NCI-H128 (cell line): ENCODE results near the gene MAD1L1.

ENCODE experiments used
- DNase-seq: peaks from one replicate; lab custom pipeline; 2025; ENCODE audit not compliant: unreplicated experiment; lab: John Stamatoyannopoulos, UW

Gene MAD1L1

DNA sequence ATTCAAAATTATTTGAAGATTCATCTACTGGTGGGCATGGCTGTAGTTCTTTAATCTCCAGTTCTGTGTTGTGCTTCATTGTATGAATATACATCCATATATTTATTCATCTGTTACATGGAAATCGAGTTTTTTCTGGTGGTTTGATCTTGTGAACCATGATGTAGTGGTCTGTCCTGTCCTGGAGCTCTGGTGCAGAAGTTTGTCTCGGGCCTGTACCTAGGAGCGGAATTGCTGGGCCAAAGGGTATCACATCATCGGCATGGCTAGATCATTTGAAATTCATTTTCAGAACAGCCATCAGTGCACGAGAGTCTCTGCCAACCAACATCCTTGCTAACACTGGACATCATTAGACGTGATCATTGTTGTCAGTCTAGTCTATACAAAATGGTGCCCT, 455.6 kb downstream of the MAD1L1 start:
- DNase-seq, result no peak

DNA sequence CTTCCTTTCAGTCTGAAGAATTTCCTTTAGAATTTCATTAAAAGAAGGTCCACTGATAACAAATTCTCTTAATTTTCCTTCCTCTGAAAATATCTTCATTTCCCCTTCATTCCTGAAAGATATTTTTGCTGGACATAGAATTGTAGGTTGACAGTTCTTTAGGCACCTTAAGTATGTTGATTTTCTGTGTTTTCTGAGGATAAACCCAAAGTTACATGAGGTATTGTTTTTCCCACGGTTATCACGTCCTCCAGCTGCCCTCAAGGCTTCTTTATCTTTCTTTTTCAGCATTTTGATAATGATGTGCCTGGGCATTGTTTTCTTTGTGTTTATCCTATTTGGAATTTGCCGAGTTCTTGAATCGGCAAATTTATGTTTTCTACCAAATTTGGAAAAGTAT, 457.4 kb downstream of the MAD1L1 start:
- no peak for DNase-seq

DNA sequence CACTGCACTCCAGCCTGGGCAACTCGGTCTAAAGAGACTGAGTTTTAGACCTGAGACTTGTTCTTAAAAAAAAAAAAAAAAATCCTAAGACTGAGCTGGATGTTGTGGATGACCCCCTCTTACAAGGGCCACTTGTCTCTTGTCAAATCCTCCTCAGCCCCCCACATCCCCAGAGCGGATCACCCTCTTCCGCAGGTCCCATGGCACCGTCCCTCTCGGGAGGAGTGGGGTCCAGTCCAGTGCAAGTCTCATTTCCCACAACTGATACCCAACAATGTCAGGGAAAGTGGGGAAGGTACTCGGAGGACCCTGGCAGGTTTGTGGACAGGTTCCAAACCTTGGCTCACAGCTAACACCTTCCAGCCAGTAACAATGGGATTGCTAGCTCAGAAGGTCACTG, 462.4 kb downstream of the MAD1L1 start:
- no peak for DNase-seq

DNA sequence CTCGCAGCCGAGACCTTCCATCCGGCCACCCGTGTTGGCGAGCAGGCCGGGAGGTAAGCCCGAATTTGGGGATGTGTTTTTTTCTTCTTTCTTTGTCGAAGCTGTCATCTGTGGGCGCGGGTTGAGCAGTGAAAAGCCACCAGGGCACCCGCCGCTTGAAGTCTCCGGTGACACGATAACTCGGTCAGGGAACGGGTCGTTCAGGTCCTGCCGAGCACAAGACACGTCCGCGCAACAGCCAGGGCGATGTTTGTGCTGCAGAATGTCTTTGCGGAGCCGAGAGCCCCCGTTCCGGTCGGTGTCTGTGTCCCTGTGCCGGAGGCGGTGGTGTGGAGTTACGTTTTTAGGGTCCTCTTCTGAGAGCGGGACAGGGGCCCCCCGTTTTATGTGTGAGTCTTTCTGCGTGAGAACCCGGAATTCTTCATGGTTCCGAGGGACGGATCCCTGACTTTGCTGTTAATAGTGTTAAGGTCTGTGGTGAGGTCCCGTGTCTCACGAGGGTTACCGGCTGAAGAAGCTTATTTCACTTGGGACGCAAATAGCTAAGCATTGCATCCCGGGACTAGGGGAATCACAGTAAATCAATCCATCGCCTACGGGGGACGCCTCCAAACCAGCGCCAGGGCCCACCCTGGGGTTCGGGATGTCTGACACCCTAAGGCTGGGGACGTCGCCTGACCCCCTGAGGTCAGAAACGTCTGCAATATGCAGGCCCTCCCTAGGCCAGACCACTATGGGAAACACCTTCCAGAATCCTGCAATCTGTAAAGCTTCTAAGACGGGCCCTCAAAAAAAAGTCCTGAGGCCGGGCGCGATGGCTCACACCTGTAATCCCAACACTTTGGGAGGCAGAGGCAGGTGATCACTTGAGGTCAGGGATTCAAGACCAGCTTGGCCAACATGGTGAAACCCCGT, 463.2 kb downstream of the MAD1L1 start:
- DNase-seq, result no peak

DNA sequence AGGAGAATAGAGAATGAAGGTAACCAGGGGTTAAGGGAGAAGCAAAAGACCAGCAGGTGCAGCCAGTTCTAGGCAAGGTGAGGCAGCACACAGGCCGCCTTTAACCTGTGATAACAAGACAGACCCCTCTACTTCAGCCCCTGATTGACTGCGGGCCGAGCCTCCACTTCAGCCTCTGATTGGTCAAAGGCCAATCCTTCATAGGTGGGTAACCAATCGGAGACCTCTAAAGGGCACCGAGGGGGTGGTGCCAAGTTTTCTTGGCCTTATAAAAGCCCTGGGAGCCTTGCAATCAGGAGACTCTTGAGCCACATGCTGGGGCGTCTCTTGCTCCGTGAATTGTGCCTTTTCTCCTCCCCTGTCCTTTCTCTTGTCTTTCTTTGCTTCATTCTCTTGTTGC, 463.9 kb downstream of the MAD1L1 start:
- DNase-seq, result no peak

DNA sequence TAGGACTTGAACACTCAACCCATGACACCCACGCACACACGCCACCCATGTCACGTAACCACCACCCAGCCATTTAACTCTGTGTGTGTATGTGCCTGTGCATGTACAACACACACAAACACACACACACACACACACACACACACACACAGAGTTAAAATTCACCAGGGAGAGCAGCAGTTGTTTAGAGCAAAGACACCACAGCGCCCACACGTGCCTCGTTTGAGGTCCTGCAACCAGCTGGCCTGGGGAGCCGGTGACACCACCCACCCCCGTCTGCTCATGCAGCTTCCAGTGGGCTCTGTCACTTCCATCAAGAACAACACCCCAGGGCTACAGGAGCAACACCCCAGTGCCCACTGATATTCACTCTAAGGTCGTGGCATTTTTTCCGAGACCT, 465.2 kb downstream of the MAD1L1 start:
- no peak for DNase-seq
